Measurements from ENCODE around the gene ADSS1.

Gene ADSS1

DNA sequence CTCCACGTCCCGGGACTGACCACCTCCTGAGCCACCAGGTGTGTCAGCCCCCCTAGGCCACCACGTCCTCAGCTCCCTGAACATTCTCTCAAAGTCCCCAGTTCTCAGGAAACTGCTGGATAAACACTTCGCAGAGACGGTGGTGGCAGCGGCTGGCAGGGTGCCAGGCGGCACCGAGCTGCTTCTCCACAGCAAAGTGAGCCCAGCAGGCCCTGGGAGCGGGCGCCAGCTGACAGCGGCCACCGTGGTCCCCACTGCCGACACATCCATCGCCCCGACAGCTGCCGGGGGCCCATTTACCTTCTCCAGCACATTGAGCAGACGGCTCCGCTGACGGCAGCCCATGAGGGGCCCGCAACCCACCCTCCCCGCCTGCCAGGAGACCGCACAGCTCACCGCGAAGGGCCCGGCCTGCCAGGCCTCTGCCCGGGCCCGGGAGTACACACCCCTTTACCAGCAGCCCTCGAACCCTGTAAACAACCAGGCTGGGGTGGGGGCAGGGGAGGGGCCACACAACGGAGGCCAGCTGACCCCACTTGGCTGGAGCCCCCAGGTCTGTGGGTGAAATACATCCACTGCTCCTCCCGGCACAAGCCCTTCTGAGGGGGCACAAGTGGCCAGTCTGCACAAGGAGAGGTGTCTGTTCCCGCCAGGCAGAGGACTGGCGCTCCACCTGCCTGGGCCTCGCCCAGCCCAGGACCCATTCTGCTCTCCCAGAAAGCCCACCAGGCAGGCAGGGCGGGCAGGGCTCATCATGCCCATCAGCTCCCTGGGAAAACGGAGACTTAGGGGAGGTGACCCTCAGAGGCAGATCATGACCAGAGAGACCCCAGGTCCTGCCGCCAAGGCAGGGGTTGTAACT is 61.0 kb downstream of the ADSS1 start:
- no peak for DNase-seq

DNA sequence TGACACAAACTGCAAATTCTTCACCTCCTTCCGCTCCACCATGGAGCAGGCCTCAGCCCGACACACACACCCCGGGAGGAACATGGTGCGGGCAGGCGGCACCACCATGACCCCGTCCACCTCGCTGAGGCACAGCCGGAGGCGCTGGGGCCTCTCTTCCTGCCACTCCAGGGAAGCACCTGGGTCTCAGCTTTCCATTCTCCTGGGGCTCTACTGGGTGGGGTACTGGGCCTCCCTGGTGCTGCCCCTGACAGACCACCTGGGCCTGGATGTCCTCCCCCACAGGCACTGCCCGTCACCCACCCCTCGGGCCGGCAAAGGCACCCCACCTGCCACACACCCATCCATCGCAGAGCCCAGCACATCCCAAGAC is 61.7 kb downstream of the ADSS1 start:
- no peak for DNase-seq

- no peak for DNase-seq
These were observed 62.1 kb downstream of the ADSS1 start for GRCh38 chr14:104786091-104786586.

- no peak for DNase-seq
These were observed 63.0 kb downstream of the ADSS1 start for GRCh38 chr14:104786726-104787675.

GRCh38 chr14:104787736-104788135 is 63.7 kb downstream of the ADSS1 start:
- DNase-seq, result peak; percentile 0

- DNase-seq, result no peak
These were observed 64.3 kb downstream of the ADSS1 start for GRCh38 chr14:104788161-104788818.

DNA sequence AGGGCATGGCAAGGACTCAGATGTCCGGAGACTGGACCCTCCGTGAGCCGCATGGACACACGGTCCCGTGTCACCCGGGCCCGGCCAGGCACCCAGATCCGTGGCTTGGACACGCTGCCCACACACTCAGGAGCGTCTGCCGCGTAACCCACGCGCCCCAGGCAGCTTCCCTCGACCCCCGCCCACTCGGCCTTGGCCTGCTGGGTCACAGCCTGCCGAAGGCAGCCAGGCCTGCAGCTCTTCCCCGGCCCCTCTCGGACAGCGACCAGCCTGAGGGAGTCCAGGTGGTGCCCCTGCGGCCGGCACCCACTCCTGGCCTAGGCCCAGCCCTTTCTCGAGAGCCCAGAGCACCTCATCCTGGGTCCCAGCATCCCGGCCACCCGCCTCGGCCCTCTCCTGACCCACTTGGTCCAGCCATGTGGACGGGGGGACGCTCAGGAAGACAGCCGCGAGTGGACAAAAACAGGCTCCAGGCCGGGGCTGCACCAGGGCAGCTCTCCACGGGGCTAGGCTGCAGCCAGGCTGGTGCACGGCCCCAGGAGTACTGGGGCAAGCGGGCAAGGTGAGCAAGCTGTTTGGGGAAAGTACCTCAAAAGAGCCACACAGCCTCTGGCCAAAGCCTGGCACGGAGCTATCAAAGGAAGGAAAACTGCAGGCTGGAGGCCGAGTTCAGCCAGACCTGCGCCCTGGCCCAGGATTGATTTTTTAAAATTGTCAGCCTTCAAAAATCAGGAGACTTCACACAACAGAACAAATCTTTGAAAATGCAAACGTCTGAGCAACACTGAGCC is 65.0 kb downstream of the ADSS1 start:
- no peak for DNase-seq

GRCh38 chr14:104789752-104790743 is 66.0 kb downstream of the ADSS1 start:
- DNase-seq, result no peak

- no peak for DNase-seq
These were observed 67.4 kb downstream of the ADSS1 start for GRCh38 chr14:104791425-104791824.

GRCh38 chr14:104792101-104792884 is 68.3 kb downstream of the ADSS1 start:
- no peak for DNase-seq

DNA sequence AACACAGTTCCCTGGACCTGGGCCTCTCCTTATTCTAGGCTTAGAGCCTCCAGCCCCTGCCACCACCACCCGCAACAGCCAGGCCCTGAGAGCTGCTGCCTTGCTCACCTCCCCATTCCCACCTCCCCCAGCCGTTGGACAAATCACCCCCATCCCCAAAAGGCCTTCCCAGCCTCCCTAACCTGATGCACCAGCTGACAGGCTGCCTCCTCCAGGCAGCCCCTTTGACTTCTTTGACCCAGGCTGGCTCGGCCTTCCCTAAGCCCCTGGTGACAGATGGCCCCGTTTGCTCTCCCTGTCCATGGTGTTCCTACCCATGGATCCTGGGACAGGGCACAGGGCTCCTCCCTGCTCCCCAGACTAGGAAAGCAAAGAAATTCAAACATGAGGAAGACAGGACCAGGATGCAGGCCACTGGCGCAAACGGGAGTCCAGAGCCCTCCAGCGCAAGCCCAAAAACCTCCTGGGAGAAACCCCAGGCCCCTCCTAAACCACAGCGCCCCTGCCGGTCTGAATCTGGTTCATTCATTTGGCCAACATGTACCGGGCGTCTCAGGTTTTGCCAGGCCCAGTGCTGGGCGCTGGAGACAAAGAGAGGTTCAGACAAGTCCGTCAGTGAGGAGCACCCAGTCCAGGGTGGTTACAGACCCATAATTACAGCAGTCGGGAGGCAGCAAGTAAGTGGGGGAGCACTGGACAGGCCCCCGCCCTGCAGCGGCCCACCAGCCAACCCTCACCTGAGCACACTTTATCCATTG is 69.1 kb downstream of the ADSS1 start:
- no peak for DNase-seq

GRCh38 chr14:104793703-104793959 is 69.6 kb downstream of the ADSS1 start:
- no peak for DNase-seq

GRCh38 chr14:104794099-104794498 is 70.1 kb downstream of the ADSS1 start:
- DNase-seq, result no peak

GRCh38 chr14:104794631-104794992 is 70.6 kb downstream of the ADSS1 start:
- peak; percentile 3 for DNase-seq

GRCh38 chr14:104794993-104795780 is 71.2 kb downstream of the ADSS1 start, which contains the start of gene AKT1:
AKT1 (minus strand) TSS chr14:104795748; CDS start chr14:104792643, 3,105 bp downstream.
- DNase-seq, result no peak

- DNase-seq, result peak; percentile 17
These were observed 72.0 kb downstream of the ADSS1 start for GRCh38 chr14:104795781-104796686.

DNA sequence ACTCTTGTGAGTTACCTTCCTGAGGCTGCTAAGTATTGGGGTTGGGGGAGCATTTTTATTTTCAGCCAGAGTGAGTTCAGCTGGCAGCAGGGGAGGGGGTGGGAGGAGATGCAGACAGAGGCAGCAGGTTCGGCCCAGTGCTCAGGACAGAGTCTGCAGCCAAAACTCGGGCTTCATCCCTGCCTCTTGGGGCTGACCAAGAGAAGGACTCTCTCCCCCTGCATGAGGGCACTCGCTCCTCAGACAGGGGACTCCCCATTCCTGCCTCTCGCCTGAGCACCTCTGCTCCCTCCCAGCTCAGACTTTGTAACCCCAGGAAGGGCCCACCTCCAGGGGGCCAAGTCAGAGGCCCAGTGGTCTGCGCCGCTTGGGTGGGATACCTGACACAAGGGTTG is 72.7 kb downstream of the ADSS1 start:
- no peak for DNase-seq
